ENCODE results near the gene PHOX2A.

Gene PHOX2A

GRCh38 chr11:72283947-72284346 is 40.0 kb upstream of the PHOX2A start:
- ATAC-seq = no peak
- TF ChIP-seq SNAI2 (CRISPR knock-in tag; IDR thresholded peaks at IDR 0.05) = no peak
- TF ChIP-seq ISL1 (CRISPR knock-in tag; IDR thresholded peaks at IDR 0.05) = no peak
- no peak for TF ChIP-seq ZNF565 (CRISPR knock-in tag; conservative IDR thresholded peaks at IDR 0.05; ENCODE audit: low read depth)
- no peak for TF ChIP-seq ZFP30 (CRISPR knock-in tag; IDR thresholded peaks at IDR 0.05)
- TF ChIP-seq PPARA (CRISPR knock-in tag; IDR thresholded peaks at IDR 0.05; ENCODE audit: borderline replicate concordance) = no peak
- no peak for TF ChIP-seq TCF4 (CRISPR knock-in tag; IDR thresholded peaks at IDR 0.05; ENCODE audit: borderline replicate concordance)
- TF ChIP-seq CSRNP3 (CRISPR knock-in tag; IDR thresholded peaks at IDR 0.05) = no peak
- no peak for TF ChIP-seq ARNTL (CRISPR knock-in tag; IDR thresholded peaks at IDR 0.05; ENCODE audit: borderline replicate concordance, low read depth)
- TF ChIP-seq PATZ1 (CRISPR knock-in tag; IDR thresholded peaks at IDR 0.05; ENCODE audit: borderline replicate concordance) = no peak
- no peak for TF ChIP-seq OSR1 (CRISPR knock-in tag; IDR thresholded peaks at IDR 0.05)
- no peak for TF ChIP-seq CSDC2 (CRISPR knock-in tag; IDR thresholded peaks at IDR 0.05)
- TF ChIP-seq TSHZ2 (CRISPR knock-in tag; IDR thresholded peaks at IDR 0.05) = no peak
- TF ChIP-seq BACH2 (CRISPR knock-in tag; IDR thresholded peaks at IDR 0.05; ENCODE audit: borderline replicate concordance) = no peak
- TF ChIP-seq GLIS3 (CRISPR knock-in tag; IDR thresholded peaks at IDR 0.05) = no peak
- no peak for TF ChIP-seq ZNF8 (CRISPR knock-in tag; IDR thresholded peaks at IDR 0.05)
- no peak for TF ChIP-seq RARB (CRISPR knock-in tag; IDR thresholded peaks at IDR 0.05)

DNA sequence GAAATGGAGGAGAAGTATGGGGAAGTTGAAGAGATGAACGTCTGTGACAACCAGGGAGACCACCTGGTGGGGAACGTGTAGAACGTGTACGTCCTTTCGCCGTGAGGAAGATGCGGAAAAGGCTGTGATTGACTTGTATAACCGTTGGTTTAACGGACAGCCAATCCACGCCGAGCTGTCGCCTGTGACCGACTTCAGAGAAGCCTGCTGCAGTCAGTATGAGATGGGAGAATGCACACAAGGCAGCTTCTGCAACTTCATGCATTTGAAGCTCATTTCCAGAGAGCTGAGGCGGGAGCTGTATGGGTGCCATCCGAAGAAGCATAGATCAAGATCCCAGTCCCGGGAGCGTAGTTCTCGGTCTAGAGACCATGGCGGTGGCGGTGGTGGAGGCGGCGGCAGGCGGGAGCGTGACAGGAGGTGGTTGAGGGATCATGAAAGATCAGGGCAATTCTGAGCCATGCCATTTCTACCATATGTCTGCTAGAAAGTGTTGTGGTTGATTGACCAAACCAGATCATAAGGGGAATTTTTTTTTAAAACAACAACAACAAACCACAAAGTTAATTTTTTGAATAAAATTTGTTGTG is 36.8 kb upstream of the PHOX2A start:
- no peak for TF ChIP-seq ZNF8 (CRISPR knock-in tag; IDR thresholded peaks at IDR 0.05)
- ATAC-seq = no peak

DNA sequence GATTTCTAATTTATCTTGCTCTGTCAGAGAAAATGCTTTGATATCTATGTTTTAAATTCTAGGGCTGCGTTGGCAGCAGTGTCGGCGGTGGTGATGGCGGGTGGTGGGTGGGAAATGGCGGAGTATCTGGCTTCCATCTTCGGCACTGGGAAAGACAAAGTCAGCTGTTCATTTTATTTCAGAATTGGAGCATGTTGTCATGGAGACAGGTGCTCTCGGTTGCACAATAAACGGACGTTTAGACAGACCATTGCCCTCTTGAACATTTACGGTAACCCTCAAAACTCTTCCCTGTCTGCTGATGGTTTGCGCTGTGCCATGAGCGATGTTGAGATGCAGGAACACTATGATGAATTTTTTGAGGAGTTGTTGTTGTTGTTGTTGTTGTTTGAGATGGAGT is 36.1 kb upstream of the PHOX2A start:
- no peak for ATAC-seq
- TF ChIP-seq ESRRG (CRISPR knock-in tag; IDR thresholded peaks at IDR 0.05) (no peak), ZNF70 (CRISPR knock-in tag; IDR thresholded peaks at IDR 0.05) (no peak), ARNTL (CRISPR knock-in tag; IDR thresholded peaks at IDR 0.05; ENCODE audit: borderline replicate concordance, low read depth) (no peak), ZC3H10 (CRISPR knock-in tag; IDR thresholded peaks at IDR 0.05) (no peak), CSDC2 (CRISPR knock-in tag; IDR thresholded peaks at IDR 0.05) (no peak), TSHZ2 (CRISPR knock-in tag; IDR thresholded peaks at IDR 0.05) (no peak), ZFP3 (CRISPR knock-in tag; IDR thresholded peaks at IDR 0.05) (no peak), ZFP30 (CRISPR knock-in tag; IDR thresholded peaks at IDR 0.05) (no peak), PATZ1 (CRISPR knock-in tag; IDR thresholded peaks at IDR 0.05; ENCODE audit: borderline replicate concordance) (no peak), TCF4 (CRISPR knock-in tag; IDR thresholded peaks at IDR 0.05; ENCODE audit: borderline replicate concordance) (no peak), OSR1 (CRISPR knock-in tag; IDR thresholded peaks at IDR 0.05) (no peak), CSRNP3 (CRISPR knock-in tag; IDR thresholded peaks at IDR 0.05) (no peak), ZNF565 (CRISPR knock-in tag; conservative IDR thresholded peaks at IDR 0.05; ENCODE audit: low read depth) (no peak), ZNF8 (CRISPR knock-in tag; IDR thresholded peaks at IDR 0.05) (no peak), RARB (CRISPR knock-in tag; IDR thresholded peaks at IDR 0.05) (no peak)

Measured in SK-N-SH treated with all-trans-retinoic acid at 6 μM for 48 hours (cell line).